MM.1S (cell line): ENCODE data around the gene MLLT1.

Experiments
- DNase-seq: peaks from one replicate; pipeline ENCODE4 v3.0.0-alpha.2; 2015
- H2AFZ ChIP-seq: fragments of 300-600 bp; sonication (generic); 2 replicates; pipeline ENCODE4 v1.6.0; 2016; ENCODE audit warnings: antibody characterized with exemption, low read length
- H3F3A ChIP-seq: fragments of 300-600 bp; sonication (generic); 2 replicates; pipeline ENCODE4 v1.6.1; 2016; ENCODE audit warnings: mild to moderate bottlenecking, antibody characterized with exemption, low read length, moderate library complexity, mixed read lengths; ENCODE audit not compliant: insufficient read depth
- H3K27ac ChIP-seq: fragments of 300-600 bp; sonication (generic); 2 replicates; pipeline ENCODE4 v1.5.1; 2016; ENCODE audit warnings: mild to moderate bottlenecking, low read length
- H3K27me3 ChIP-seq: fragments of 300-600 bp; sonication (generic); replicated peaks from 2 replicates; pipeline ENCODE4 v1.6.0; 2016; ENCODE audit warnings: low read length; ENCODE audit not compliant: insufficient read depth
- H3K36me3 ChIP-seq: fragments of 300-600 bp; sonication (generic); replicated peaks from 2 replicates; pipeline ENCODE4 v1.6.1; 2016; ENCODE audit warnings: mild to moderate bottlenecking, low read length, mixed read lengths; ENCODE audit not compliant: insufficient read depth
- H3K4me1 ChIP-seq: fragments of 300-600 bp; sonication (generic); 2 replicates; pipeline ENCODE4 v1.6.1; 2016; ENCODE audit warnings: low read length, mixed read lengths
- H3K4me2 ChIP-seq: fragments of 300-600 bp; sonication (generic); 2 replicates; pipeline ENCODE4 v1.6.0; 2016; ENCODE audit warnings: low read depth, low read length
- H3K4me3 ChIP-seq: fragments of 300-600 bp; sonication (generic); 2 replicates; pipeline ENCODE4 v1.5.1; 2016; ENCODE audit warnings: low read length, mixed read lengths
- H3K79me2 ChIP-seq: fragments of 300-600 bp; sonication (generic); 2 replicates; pipeline ENCODE4 v1.6.1; 2016; ENCODE audit warnings: mixed run types, low read length, mixed read lengths
- H3K9ac ChIP-seq: fragments of 300-600 bp; sonication (generic); 2 replicates; pipeline ENCODE4 v1.6.1; 2016; ENCODE audit warnings: low read length, mixed read lengths
- H3K9me2 ChIP-seq: fragments of 300-600 bp; sonication (generic); replicated peaks from 2 replicates; pipeline ENCODE4 v1.6.1; 2016; ENCODE audit warnings: mild to moderate bottlenecking, low read length, mixed read lengths; ENCODE audit not compliant: insufficient read depth
- H3K9me3 ChIP-seq: fragments of 300-600 bp; sonication (generic); replicated peaks from 2 replicates; pipeline ENCODE4 v1.6.1; 2016; ENCODE audit warnings: mild to moderate bottlenecking, low read length, mixed read lengths; ENCODE audit not compliant: insufficient read depth
- H4K20me1 ChIP-seq: fragments of 300-600 bp; sonication (generic); 2 replicates; pipeline ENCODE4 v1.6.1; 2016; ENCODE audit warnings: mild to moderate bottlenecking, low read length, moderate library complexity, mixed read lengths; ENCODE audit not compliant: insufficient read depth
- EZH2 ChIP-seq: fragments of 300-600 bp; sonication (generic); optimal IDR thresholded peaks from 2 replicates; pipeline ENCODE3; 2017; ENCODE audit warnings: low read depth, mild to moderate bottlenecking, antibody characterized with exemption, low read length, mixed read lengths
- EZH2phosphoT487 ChIP-seq: fragments of 300-600 bp; sonication (generic); IDR thresholded peaks from 2 replicates; pipeline ENCODE4 v1.6.1; 2018; ENCODE audit warnings: antibody characterized with exemption, low read length
- TF ChIP-seq, protein P1 (sequence below): fragments of 300-600 bp; sonication (generic); IDR thresholded peaks from 2 replicates; pipeline ENCODE4 v1.5.1; 2016; ENCODE audit warnings: antibody characterized with exemption, low read length, mixed read lengths

MLLT1 gene

DNA sequence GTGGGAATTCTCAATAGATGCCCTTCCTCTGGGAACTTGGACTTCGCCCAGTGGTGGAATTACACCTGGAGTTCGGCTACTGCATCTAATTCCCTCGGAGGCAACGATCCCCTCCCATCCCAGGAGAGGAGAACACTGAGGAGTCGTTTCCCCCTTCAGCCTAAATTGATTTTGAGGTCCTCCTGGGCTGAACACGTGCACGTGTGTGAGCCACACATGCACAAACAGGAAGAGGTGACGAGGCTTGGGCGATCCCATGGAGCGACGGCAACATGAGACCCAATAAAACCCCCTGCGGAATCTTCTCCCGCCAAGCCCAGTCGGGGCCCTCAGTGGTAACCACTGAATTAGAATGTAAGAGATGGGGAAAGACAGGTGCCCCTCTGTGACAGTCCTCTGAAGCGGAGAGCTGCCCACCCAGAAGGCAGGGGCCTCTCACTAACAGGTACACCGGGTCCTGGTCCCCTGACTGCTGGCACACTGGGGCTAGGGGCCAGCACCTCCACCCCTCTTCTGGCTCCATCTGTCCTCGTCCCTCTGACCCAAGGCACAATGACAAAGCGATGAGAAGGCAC, 4.5 kb downstream of the MLLT1 start:
- H3K9ac ChIP-seq, result no peak overlapping the region
- no peak overlapping the region for H3K4me2 ChIP-seq
- H3K79me2 ChIP-seq, result peaks cover 92% of the 10 kb centered on the region
- 0 out of 2 replicates have a peak, but pooled peaks cover 4% of the 10 kb centered on the region for H3K36me3 ChIP-seq
- H3K4me1 ChIP-seq, result 0 out of 2 replicates have a peak, but pooled peaks cover 3% of the 10 kb centered on the region
- no peak for DNase-seq
- TF ChIP-seq EZH2 (no peak), EZH2phosphoT487 (no peak)
- TF ChIP-seq, protein P1, sequence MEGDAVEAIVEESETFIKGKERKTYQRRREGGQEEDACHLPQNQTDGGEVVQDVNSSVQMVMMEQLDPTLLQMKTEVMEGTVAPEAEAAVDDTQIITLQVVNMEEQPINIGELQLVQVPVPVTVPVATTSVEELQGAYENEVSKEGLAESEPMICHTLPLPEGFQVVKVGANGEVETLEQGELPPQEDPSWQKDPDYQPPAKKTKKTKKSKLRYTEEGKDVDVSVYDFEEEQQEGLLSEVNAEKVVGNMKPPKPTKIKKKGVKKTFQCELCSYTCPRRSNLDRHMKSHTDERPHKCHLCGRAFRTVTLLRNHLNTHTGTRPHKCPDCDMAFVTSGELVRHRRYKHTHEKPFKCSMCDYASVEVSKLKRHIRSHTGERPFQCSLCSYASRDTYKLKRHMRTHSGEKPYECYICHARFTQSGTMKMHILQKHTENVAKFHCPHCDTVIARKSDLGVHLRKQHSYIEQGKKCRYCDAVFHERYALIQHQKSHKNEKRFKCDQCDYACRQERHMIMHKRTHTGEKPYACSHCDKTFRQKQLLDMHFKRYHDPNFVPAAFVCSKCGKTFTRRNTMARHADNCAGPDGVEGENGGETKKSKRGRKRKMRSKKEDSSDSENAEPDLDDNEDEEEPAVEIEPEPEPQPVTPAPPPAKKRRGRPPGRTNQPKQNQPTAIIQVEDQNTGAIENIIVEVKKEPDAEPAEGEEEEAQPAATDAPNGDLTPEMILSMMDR, result no peak
- H3K9me3 ChIP-seq, result no peaks in the 10 kb centered on the region
- no peak overlapping the region for H3K27ac ChIP-seq
- H3K27me3 ChIP-seq, result no peaks in the 10 kb centered on the region
- H3K4me3 ChIP-seq, result no peak overlapping the region
- H4K20me1 ChIP-seq, result peaks cover 16% of the 10 kb centered on the region; the same call in 1 of the 2 replicates
- no peaks in the 10 kb centered on the region for H3F3A ChIP-seq
- H2AFZ ChIP-seq, result no peak overlapping the region
- no peaks in the 10 kb centered on the region for H3K9me2 ChIP-seq

DNA sequence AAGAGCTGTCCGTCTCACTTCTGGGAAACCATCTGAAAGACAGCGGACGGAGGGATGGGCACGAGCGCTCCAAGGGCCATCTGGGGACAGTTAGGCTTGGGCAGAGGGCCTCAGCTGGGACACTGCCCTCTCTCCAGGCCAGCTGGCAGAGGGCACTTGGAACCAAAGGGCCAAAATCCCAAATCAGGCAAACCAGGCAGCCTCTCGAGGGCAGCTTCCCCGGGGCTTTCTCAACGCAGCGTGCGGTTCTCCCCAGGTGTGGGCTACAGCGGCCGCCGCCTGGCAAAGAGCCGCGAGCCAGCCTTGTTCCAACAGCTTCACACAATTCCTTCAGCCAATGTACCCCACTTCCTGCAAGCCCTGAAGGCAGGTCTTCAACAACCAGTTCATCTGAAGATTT, 5.0 kb downstream of the MLLT1 start:
- DNase-seq, result peak; percentile 5
- H3K36me3 ChIP-seq, result 0 out of 2 replicates have a peak, but pooled peaks cover 4% of the 10 kb centered on the region
- no peak overlapping the region for H3K9ac ChIP-seq
- H3K4me2 ChIP-seq, result no peak overlapping the region
- H3K4me3 ChIP-seq, result no peak overlapping the region
- H3K9me3 ChIP-seq, result no peaks in the 10 kb centered on the region
- H3K79me2 ChIP-seq, result peaks cover 97% of the 10 kb centered on the region
- no peak overlapping the region for H2AFZ ChIP-seq
- H3F3A ChIP-seq, result no peaks in the 10 kb centered on the region
- H3K27ac ChIP-seq, result no peak overlapping the region
- H3K9me2 ChIP-seq, result no peaks in the 10 kb centered on the region
- 0 out of 2 replicates have a peak, but pooled peaks cover 3% of the 10 kb centered on the region for H3K4me1 ChIP-seq
- no peaks in the 10 kb centered on the region for H3K27me3 ChIP-seq
- peaks cover 16% of the 10 kb centered on the region; the same call in 1 of the 2 replicates for H4K20me1 ChIP-seq
- TF ChIP-seq EZH2phosphoT487 (no peak), EZH2 (no peak)
- TF ChIP-seq, protein P1, result no peak

DNA sequence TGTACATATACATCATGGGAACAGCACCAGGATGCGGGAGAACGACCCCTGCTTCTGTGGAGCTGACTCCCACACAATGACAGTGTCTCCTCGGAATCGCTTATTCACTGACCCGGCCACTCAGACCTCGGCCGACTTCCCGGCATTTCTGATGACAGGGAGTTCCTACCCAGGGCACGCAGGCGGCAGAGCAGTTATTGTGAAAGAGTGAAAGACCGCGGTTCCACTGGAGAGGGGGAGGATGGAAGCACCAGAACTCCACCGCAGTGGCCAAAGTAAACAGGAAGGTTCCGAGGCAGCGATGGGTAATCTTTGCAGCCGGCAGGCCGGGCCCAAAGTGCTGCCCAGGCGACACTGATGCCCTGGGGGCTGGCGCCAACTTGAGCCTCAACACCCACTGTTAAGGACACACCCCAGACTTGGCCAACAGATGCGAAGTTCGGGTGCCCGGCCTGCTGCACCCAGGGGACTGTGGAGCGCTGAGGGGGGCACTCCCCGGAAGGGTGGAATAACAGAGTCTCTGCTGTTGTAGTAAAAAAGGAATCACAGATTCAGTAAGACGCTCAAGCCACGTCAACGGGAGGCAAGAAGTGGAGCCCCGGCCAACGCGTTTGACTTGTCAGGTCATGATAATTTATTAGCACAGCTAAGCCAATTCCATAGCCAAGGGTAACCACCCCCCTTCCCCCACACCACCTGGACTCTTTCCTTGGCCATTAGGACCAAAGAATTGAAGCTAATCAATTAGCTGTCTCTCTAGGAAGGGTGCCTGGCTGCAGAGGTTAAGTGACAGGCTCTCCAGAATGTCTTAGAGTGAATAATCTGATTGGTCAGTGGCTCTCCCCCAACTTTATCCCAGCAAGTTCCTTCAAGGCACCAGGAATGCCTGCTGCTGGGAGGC, 5.8 kb downstream of the MLLT1 start:
- no peak overlapping the region for H3K9ac ChIP-seq
- H3K4me1 ChIP-seq, result 0 out of 2 replicates have a peak, but pooled peaks cover 3% of the 10 kb centered on the region
- no peaks in the 10 kb centered on the region for H3K27me3 ChIP-seq
- peaks cover 16% of the 10 kb centered on the region; the same call in 1 of the 2 replicates for H4K20me1 ChIP-seq
- no peak for DNase-seq
- H3K9me3 ChIP-seq, result no peaks in the 10 kb centered on the region
- no peak overlapping the region for H2AFZ ChIP-seq
- TF ChIP-seq EZH2, result no peak
- TF ChIP-seq EZH2phosphoT487, result no peak
- TF ChIP-seq, protein P1, result no peak
- peaks cover 99% of the 10 kb centered on the region for H3K79me2 ChIP-seq
- 0 out of 2 replicates have a peak, but pooled peaks cover 4% of the 10 kb centered on the region for H3K36me3 ChIP-seq
- no peak overlapping the region for H3K4me3 ChIP-seq
- H3F3A ChIP-seq, result no peaks in the 10 kb centered on the region
- H3K27ac ChIP-seq, result no peak overlapping the region
- H3K9me2 ChIP-seq, result no peaks in the 10 kb centered on the region
- H3K4me2 ChIP-seq, result no peak overlapping the region
